ENCODE data around the gene MET.
"Not testable (repeated sequence)": the region's sequence is repeated elsewhere in the genome, so short reads cannot be mapped to it uniquely, and the experiment has no call there.

Gene MET

DNA sequence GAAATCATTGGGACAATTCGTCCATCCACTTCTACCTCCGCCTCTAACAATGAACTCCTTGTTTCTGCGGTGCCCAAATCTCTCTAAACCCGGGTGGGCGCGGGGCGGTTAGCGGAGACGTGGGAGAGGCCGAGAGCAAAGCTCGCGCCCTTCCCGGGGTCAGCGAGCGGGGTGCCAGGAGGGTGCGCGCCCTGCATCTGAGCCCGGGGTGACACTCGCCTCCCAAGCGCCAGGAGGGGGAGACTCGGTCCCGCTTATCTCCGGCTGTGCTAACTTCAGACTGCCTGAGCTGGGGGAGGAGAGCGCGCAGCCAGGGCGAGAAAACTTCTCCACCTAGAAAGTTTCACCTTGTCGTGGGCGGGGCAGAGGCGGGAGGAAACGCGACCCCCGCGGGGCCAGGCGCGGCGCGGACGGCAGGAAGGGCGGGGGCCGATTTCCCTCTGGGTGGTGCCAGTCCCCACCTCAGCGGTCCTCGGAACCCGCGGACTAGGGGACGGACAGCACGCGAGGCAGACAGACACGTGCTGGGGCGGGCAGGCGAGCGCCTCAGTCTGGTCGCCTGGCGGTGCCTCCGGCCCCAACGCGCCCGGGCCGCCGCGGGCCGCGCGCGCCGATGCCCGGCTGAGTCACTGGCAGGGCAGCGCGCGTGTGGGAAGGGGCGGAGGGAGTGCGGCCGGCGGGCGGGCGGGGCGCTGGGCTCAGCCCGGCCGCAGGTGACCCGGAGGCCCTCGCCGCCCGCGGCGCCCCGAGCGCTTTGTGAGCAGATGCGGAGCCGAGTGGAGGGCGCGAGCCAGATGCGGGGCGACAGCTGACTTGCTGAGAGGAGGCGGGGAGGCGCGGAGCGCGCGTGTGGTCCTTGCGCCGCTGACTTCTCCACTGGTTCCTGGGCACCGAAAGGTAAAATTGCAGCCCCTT is at the start of gene MET:
TSS of gene MET (plus strand) at position 516 of the 915 bp plus-strand sequence. CDS start 26,889 bp downstream, outside the sequence.
- peak within 1 kb of the TSS; percentile 57 for H3K4me3 ChIP-seq (ENCODE audit: low read depth, low read length)

- H3K4me3 ChIP-seq (ENCODE audit: low read depth, low read length), result no peak overlapping the region
These were observed 45.1 kb upstream of the MET start for GRCh38 chr7:116626886-116627285.

DNA sequence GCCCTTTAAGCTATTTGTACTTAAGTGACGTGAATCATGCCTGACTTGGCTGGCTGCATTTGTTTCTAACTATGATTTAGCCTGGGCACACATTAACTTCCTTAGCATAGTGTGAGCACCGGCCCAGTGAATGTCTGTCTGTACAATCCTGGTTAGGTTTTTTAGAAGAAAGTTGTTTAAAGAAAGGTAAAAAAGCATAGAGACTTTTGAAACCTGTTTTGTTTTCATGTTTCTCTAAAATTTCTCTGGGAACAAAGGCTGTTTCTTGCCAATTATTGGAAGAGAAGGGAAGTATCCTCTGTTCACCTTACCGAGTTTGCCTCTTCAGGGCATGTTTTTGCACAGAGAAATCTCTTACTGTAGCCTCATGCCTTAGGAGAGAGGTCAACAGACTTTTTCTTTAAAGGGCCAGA is 42.9 kb upstream of the MET start:
- no peak overlapping the region for H3K4me3 ChIP-seq (ENCODE audit: low read depth, low read length)

DNA sequence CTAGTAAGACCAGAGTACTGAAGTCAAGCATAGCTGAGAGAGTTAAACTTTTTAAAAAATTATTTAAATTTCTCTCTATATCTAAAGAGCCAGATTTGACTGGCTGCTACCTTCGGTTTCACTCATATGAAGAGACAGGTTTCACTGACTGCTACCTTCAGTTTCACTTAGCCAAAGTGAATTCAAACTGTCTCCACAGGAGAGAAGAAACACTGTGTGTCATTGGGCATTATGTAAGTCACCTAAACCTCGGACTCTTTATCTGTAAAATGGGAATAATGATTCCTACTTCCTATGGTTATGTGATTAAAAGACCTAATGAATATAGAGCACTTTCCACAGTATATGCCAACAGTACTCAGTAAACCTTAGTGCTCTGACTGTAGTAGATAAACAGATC is 41.6 kb upstream of the MET start:
- H3K4me3 ChIP-seq (ENCODE audit: low read depth, low read length), result no peak overlapping the region

GRCh38 chr7:116630932-116631671 is 40.9 kb upstream of the MET start:
- H3K4me3 ChIP-seq (ENCODE audit: low read depth, low read length), result no peak overlapping the region

DNA sequence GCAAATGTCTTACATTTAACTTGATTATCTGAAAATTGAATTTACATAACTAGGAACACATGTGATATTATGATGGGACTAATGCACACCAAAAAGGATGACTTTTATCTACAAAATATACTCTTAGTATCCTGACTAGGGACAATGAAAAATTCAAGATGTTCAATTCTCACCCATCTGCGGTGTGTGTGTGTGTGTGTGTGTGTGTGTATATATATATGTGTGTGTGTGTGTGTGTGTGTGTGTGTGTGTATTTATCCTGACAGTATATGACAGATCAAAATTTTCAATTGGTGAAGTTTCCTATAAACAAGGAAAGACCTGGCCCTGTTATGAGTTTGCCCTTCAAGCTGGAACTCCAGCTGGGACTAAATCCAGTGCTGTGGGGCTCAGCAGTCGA is 40.3 kb upstream of the MET start:
- H3K4me3 ChIP-seq (ENCODE audit: low read depth, low read length), result no peak overlapping the region

DNA sequence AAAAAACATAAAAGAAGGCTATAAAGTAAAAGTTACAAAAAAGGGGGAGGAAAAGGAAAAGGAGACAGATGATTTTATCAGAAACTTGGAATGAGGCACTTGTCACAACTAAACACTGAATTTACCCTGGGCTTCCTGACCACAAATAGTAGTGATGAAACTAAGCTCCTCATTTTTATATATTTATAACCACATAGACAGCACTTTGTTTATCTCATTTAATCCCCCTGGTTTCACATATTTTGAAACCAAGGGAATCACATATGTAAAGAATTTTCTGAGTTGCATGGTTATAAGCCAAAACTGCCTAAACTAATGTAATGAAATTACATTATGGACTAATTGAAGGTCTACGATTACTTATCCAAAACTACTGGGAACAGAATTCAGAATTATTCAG is 39.6 kb upstream of the MET start:
- H3K4me3 ChIP-seq (ENCODE audit: low read depth, low read length), result no peak overlapping the region

DNA sequence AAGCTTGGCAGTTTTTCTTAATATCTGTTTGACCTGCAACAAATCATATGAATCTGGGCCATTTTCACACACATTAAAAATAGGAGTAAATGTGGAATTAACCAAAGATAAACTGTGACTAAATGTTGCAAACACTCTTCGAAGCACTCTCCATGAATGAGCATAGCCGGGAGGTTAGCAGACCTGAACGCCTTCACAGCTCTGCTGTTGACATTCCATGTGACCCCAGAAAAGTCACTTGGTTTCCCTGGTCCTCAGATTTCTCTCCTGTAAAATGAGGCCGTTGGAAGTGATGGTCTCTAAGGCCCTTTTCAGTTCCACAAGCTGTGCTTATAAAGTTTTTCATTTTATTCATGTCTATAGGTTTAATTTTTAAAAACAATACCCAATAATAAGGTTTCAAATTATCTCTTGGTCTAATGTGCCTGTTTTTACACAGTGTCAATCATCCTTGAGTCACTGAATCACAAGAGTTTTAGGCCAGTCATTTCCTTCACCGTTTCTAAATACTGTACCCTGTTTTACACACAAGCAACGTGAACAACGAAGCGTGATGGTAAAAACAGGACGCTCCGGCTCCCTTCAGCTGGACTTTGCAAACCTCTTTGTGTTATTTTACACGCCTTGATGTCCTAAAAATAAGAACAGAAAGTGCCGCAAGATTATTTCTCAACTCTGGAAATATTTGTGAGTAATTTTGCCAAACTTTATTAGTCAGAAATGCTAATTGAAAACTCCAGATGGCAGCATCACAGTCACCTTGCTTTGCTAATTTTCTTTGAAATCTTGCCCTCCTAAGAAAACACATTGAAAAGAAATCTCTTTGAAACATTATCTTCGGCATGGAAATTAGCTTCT is 38.6 kb upstream of the MET start:
- H3K4me3 ChIP-seq (ENCODE audit: low read depth, low read length), result no peak overlapping the region

- no peak overlapping the region for H3K4me3 ChIP-seq (ENCODE audit: low read depth, low read length)
These were observed 35.0 kb upstream of the MET start for GRCh38 chr7:116636997-116637396.

GRCh38 chr7:116638592-116638991 is 33.4 kb upstream of the MET start:
- not testable (repeated sequence) for H3K4me3 ChIP-seq (ENCODE audit: low read depth, low read length)

DNA sequence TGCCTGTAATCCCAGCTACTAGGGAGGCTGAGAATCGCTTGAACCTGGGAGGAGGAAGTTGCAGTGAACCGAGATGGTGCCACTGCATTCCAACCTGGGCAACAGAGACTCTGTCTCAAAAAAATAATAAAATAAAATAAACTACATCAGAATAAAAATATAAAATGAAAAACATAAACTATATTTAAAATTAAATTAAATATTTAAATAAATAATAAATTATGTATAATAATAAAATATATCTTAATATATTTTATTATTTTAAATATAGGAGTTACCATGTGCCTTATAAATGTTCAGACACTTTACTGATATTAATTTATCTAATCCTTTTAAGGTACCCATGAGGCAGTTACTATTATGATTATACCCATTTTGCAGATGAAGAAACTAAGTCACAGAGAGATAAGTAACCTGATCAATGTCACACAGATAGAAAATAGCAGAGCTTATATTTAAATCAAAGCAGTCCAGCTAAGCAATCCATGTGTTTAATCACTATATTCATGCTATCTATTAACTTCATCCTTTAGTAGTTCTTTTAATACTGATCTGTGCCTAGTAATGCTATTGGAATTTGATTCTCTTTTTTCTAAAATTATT is 30.3 kb upstream of the MET start:
- H3K4me3 ChIP-seq (ENCODE audit: low read depth, low read length), result no peak overlapping the region

- not testable (repeated sequence) for H3K4me3 ChIP-seq (ENCODE audit: low read depth, low read length)
These were observed 28.8 kb upstream of the MET start for GRCh38 chr7:116643148-116643547.

DNA sequence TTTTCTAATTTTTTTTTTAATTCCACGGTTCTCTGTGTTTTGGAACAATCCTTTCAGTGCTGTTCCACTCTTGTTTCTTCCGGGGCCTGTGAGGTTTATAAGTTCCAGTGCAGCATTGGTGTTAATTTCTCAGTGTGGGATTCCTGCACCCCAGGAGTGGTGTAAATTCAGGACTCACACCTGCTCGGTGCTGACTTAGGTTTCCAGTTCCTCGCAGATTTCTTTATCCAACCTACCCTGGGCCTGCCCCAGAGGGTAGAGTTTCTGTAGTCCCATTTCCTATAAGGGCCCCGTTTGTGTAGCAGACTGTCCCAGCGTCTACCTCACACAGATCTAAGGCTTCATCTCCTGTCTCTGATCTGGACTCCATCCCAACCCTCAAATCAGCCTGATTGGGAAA is 27.4 kb upstream of the MET start:
- H3K4me3 ChIP-seq (ENCODE audit: low read depth, low read length), result no peak overlapping the region

- no peak overlapping the region for H3K4me3 ChIP-seq (ENCODE audit: low read depth, low read length)
These were observed 24.7 kb upstream of the MET start for GRCh38 chr7:116647290-116647689.

- H3K4me3 ChIP-seq (ENCODE audit: low read depth, low read length), result no peak overlapping the region
These were observed 24.1 kb upstream of the MET start for GRCh38 chr7:116647861-116648260.

- H3K4me3 ChIP-seq (ENCODE audit: low read depth, low read length), result no peak overlapping the region
These were observed 21.6 kb upstream of the MET start for GRCh38 chr7:116650436-116650835.

GRCh38 chr7:116652793-116653192 is 19.2 kb upstream of the MET start:
- no peak overlapping the region for H3K4me3 ChIP-seq (ENCODE audit: low read depth, low read length)

- no peak overlapping the region for H3K4me3 ChIP-seq (ENCODE audit: low read depth, low read length)
These were observed 18.8 kb upstream of the MET start for GRCh38 chr7:116653204-116653603.

GRCh38 chr7:116653646-116654045 is 18.4 kb upstream of the MET start:
- H3K4me3 ChIP-seq (ENCODE audit: low read depth, low read length), result no peak overlapping the region

GRCh38 chr7:116659248-116659647 is 12.7 kb upstream of the MET start:
- H3K4me3 ChIP-seq (ENCODE audit: low read depth, low read length), result not testable (repeated sequence)

DNA sequence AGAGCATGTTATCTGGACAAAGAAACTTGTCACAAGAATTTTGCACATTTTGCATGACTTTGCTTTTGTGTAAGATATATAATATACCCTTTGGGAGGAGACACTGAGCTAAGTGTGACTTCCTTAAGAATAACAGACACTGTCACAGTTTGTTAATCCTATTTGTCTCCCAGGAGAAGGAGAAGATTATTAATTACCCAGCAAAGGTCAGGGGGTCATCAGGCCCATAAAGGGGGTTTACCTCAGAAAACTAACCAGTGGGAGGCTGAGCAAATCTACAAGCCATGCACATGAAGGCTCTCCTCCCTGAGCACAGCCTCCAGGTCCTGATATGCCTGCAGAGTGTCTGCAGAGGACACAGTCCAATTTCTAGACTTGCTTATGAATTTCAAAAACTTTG is 10.1 kb upstream of the MET start:
- H3K4me3 ChIP-seq (ENCODE audit: low read depth, low read length), result no peak overlapping the region
